ENCODE data around the gene DIPK2A. TPM values are rescaled to one million over a fixed set of nuclear protein-coding genes. Genes with fewer than 3 reads are reported as not detected.

The DIPK2A gene
- total RNA-seq, 1 experiment from 2014 or later = 41.9 TPM

GRCh38 chr3:143977341-143978262 is 6.0 kb downstream of the DIPK2A start:
- Histone ChIP-seq H3K9me2 (replicated peaks; ENCODE audit: insufficient read depth, low read length) (no peaks in the 10 kb centered on the region), H3K9ac (ENCODE audit: low read length) (no peak overlapping the region), H3K4me3 (ENCODE audit: low read length) (no peak overlapping the region), H3K79me2 (ENCODE audit: low read length) (peaks cover 97% of the 10 kb centered on the region), H3K27ac (ENCODE audit: low read length) (no peak overlapping the region), H3K27me3 (ENCODE audit: low read length) (no peaks in the 10 kb centered on the region), H3K4me1 (ENCODE audit: low read length) (peaks cover 43% of the 10 kb centered on the region), H2AFZ (ENCODE audit: low read length) (no peak overlapping the region), H3K4me2 (ENCODE audit: low read depth, low read length, poor library complexity, severe bottlenecking) (peak overlapping the region; percentile 92), H4K20me1 (ENCODE audit: insufficient read depth, low read depth, low read length) (peaks cover 46% of the 10 kb centered on the region), H3K36me3 (ENCODE audit: insufficient read depth, low read length) (no peaks in the 10 kb centered on the region), H3K9me3 (ENCODE audit: low read length) (no peaks in the 10 kb centered on the region)
- no peak for DNase-seq

- H3K4me1 ChIP-seq (ENCODE audit: low read length) = peaks cover 43% of the 10 kb centered on the region
- peaks cover 99% of the 10 kb centered on the region for H3K79me2 ChIP-seq (ENCODE audit: low read length)
- no peaks in the 10 kb centered on the region for H3K27me3 ChIP-seq (ENCODE audit: low read length)
- no peaks in the 10 kb centered on the region for H3K9me3 ChIP-seq (ENCODE audit: low read length)
- no peak overlapping the region for H2AFZ ChIP-seq (ENCODE audit: low read length)
- peak overlapping the region; percentile 92 for H3K4me2 ChIP-seq (ENCODE audit: low read depth, low read length, poor library complexity, severe bottlenecking)
- H3K36me3 ChIP-seq (ENCODE audit: insufficient read depth, low read length) = no peaks in the 10 kb centered on the region
- no peak overlapping the region for H3K9ac ChIP-seq (ENCODE audit: low read length)
- peaks cover 45% of the 10 kb centered on the region for H4K20me1 ChIP-seq (ENCODE audit: insufficient read depth, low read depth, low read length)
- no peak overlapping the region for H3K4me3 ChIP-seq (ENCODE audit: low read length)
- H3K27ac ChIP-seq (ENCODE audit: low read length) = no peak overlapping the region
- H3K9me2 ChIP-seq (replicated peaks; ENCODE audit: insufficient read depth, low read length) = no peaks in the 10 kb centered on the region
- no peak for DNase-seq
Measured at GRCh38 chr3:143978263-143978631, 6.6 kb downstream of the DIPK2A start.

GRCh38 chr3:143979041-143979440 is 7.4 kb downstream of the DIPK2A start:
- no peak overlapping the region for H3K27ac ChIP-seq (ENCODE audit: low read length)
- H3K27me3 ChIP-seq (ENCODE audit: low read length) = no peaks in the 10 kb centered on the region
- no peaks in the 10 kb centered on the region for H3K9me2 ChIP-seq (replicated peaks; ENCODE audit: insufficient read depth, low read length)

GRCh38 chr3:143979813-143980212 is 8.2 kb downstream of the DIPK2A start:
- Histone ChIP-seq H4K20me1 (ENCODE audit: insufficient read depth, low read depth, low read length) (peaks cover 29% of the 10 kb centered on the region), H3K4me3 (ENCODE audit: low read length) (no peak overlapping the region), H3K27me3 (ENCODE audit: low read length) (no peaks in the 10 kb centered on the region), H3K4me2 (ENCODE audit: low read depth, low read length, poor library complexity, severe bottlenecking) (no peak overlapping the region), H3K79me2 (ENCODE audit: low read length) (peaks cover 99% of the 10 kb centered on the region), H3K27ac (ENCODE audit: low read length) (no peak overlapping the region), H3K4me1 (ENCODE audit: low read length) (peaks cover 34% of the 10 kb centered on the region), H3K36me3 (ENCODE audit: insufficient read depth, low read length) (no peaks in the 10 kb centered on the region), H3K9me2 (replicated peaks; ENCODE audit: insufficient read depth, low read length) (no peaks in the 10 kb centered on the region), H2AFZ (ENCODE audit: low read length) (no peak overlapping the region), H3K9me3 (ENCODE audit: low read length) (no peaks in the 10 kb centered on the region), H3K9ac (ENCODE audit: low read length) (no peak overlapping the region)
- no peak for DNase-seq

More at GRCh38 chr3:143979041-143979440, 7.4 kb downstream of the DIPK2A start:
- no peaks in the 10 kb centered on the region for H3K36me3 ChIP-seq (ENCODE audit: insufficient read depth, low read length)
- peaks cover 42% of the 10 kb centered on the region for H3K4me1 ChIP-seq (ENCODE audit: low read length)
- no peak overlapping the region for H3K4me3 ChIP-seq (ENCODE audit: low read length)
- DNase-seq = no peak
- no peak overlapping the region for H2AFZ ChIP-seq (ENCODE audit: low read length)
- no peaks in the 10 kb centered on the region for H3K9me3 ChIP-seq (ENCODE audit: low read length)
- peaks cover 99% of the 10 kb centered on the region for H3K79me2 ChIP-seq (ENCODE audit: low read length)
- no peak overlapping the region for H3K4me2 ChIP-seq (ENCODE audit: low read depth, low read length, poor library complexity, severe bottlenecking)
- no peak overlapping the region for H3K9ac ChIP-seq (ENCODE audit: low read length)
- peaks cover 37% of the 10 kb centered on the region for H4K20me1 ChIP-seq (ENCODE audit: insufficient read depth, low read depth, low read length)

- H3K9me2 ChIP-seq (replicated peaks; ENCODE audit: insufficient read depth, low read length) = no peaks in the 10 kb centered on the region
- H3K36me3 ChIP-seq (ENCODE audit: insufficient read depth, low read length) = peaks cover 15% of the 10 kb centered on the region; the same call in 1 of the 2 replicates
- H4K20me1 ChIP-seq (ENCODE audit: insufficient read depth, low read depth, low read length) = peaks cover 3% of the 10 kb centered on the region
- no peaks in the 10 kb centered on the region for H3K27me3 ChIP-seq (ENCODE audit: low read length)
- peaks cover 85% of the 10 kb centered on the region for H3K79me2 ChIP-seq (ENCODE audit: low read length)
- H3K9me3 ChIP-seq (ENCODE audit: low read length) = no peaks in the 10 kb centered on the region
- H3K4me1 ChIP-seq (ENCODE audit: low read length) = no peaks in the 10 kb centered on the region; the same call in 1 of the 2 replicates
- no peak overlapping the region for H3K27ac ChIP-seq (ENCODE audit: low read length)
- no peak overlapping the region for H3K4me2 ChIP-seq (ENCODE audit: low read depth, low read length, poor library complexity, severe bottlenecking)
- no peak overlapping the region for H3K4me3 ChIP-seq (ENCODE audit: low read length)
- DNase-seq = no peak
- H2AFZ ChIP-seq (ENCODE audit: low read length) = no peak overlapping the region
- no peak overlapping the region for H3K9ac ChIP-seq (ENCODE audit: low read length)
Measured at GRCh38 chr3:143988306-143988705, 16.7 kb downstream of the DIPK2A start.

- no peak overlapping the region for H2AFZ ChIP-seq (ENCODE audit: low read length)
- H3K9me2 ChIP-seq (replicated peaks; ENCODE audit: insufficient read depth, low read length) = no peaks in the 10 kb centered on the region
- no peak overlapping the region for H3K4me2 ChIP-seq (ENCODE audit: low read depth, low read length, poor library complexity, severe bottlenecking)
- H4K20me1 ChIP-seq (ENCODE audit: insufficient read depth, low read depth, low read length) = peaks cover 3% of the 10 kb centered on the region
- H3K9ac ChIP-seq (ENCODE audit: low read length) = no peak overlapping the region
- H3K9me3 ChIP-seq (ENCODE audit: low read length) = no peaks in the 10 kb centered on the region
- H3K4me1 ChIP-seq (ENCODE audit: low read length) = no peaks in the 10 kb centered on the region; the same call in 1 of the 2 replicates
- peaks cover 15% of the 10 kb centered on the region; the same call in 1 of the 2 replicates for H3K36me3 ChIP-seq (ENCODE audit: insufficient read depth, low read length)
- H3K27ac ChIP-seq (ENCODE audit: low read length) = no peak overlapping the region
- no peak for DNase-seq
- no peaks in the 10 kb centered on the region for H3K27me3 ChIP-seq (ENCODE audit: low read length)
- peaks cover 73% of the 10 kb centered on the region for H3K79me2 ChIP-seq (ENCODE audit: low read length)
- H3K4me3 ChIP-seq (ENCODE audit: low read length) = no peak overlapping the region
Measured at GRCh38 chr3:143989461-143989860, 17.8 kb downstream of the DIPK2A start.

GRCh38 chr3:143991713-143992112 is 20.1 kb downstream of the DIPK2A start:
- Histone ChIP-seq H3K4me1 (ENCODE audit: low read length) (no peaks in the 10 kb centered on the region; the same call in 1 of the 2 replicates), H3K27me3 (ENCODE audit: low read length) (no peaks in the 10 kb centered on the region), H4K20me1 (ENCODE audit: insufficient read depth, low read depth, low read length) (peaks cover 3% of the 10 kb centered on the region), H3K4me3 (ENCODE audit: low read length) (no peak overlapping the region), H3K27ac (ENCODE audit: low read length) (no peak overlapping the region), H3K36me3 (ENCODE audit: insufficient read depth, low read length) (peaks cover 15% of the 10 kb centered on the region; the same call in 1 of the 2 replicates), H3K4me2 (ENCODE audit: low read depth, low read length, poor library complexity, severe bottlenecking) (no peak overlapping the region), H3K9ac (ENCODE audit: low read length) (no peak overlapping the region), H3K79me2 (ENCODE audit: low read length) (peaks cover 54% of the 10 kb centered on the region), H2AFZ (ENCODE audit: low read length) (no peak overlapping the region), H3K9me2 (replicated peaks; ENCODE audit: insufficient read depth, low read length) (0 out of 2 replicates have a peak, but pooled peaks cover 2% of the 10 kb centered on the region), H3K9me3 (ENCODE audit: low read length) (no peaks in the 10 kb centered on the region)
- no peak for DNase-seq

GRCh38 chr3:143998266-143998665 is 26.6 kb downstream of the DIPK2A start:
- no peak overlapping the region for H3K9ac ChIP-seq (ENCODE audit: low read length)
- H3K9me3 ChIP-seq (ENCODE audit: low read length) = no peaks in the 10 kb centered on the region
- H3K4me1 ChIP-seq (ENCODE audit: low read length) = peaks cover 3% of the 10 kb centered on the region; the same call in 1 of the 2 replicates
- H3K4me2 ChIP-seq (ENCODE audit: low read depth, low read length, poor library complexity, severe bottlenecking) = no peak overlapping the region
- no peaks in the 10 kb centered on the region for H3K79me2 ChIP-seq (ENCODE audit: low read length)
- no peak overlapping the region for H2AFZ ChIP-seq (ENCODE audit: low read length)
- no peak overlapping the region for H3K4me3 ChIP-seq (ENCODE audit: low read length)
- no peak for DNase-seq
- H3K9me2 ChIP-seq (replicated peaks; ENCODE audit: insufficient read depth, low read length) = 0 out of 2 replicates have a peak, but pooled peaks cover 2% of the 10 kb centered on the region
- H3K27ac ChIP-seq (ENCODE audit: low read length) = no peak overlapping the region
- no peaks in the 10 kb centered on the region for H4K20me1 ChIP-seq (ENCODE audit: insufficient read depth, low read depth, low read length)
- H3K27me3 ChIP-seq (ENCODE audit: low read length) = no peaks in the 10 kb centered on the region
- no peaks in the 10 kb centered on the region for H3K36me3 ChIP-seq (ENCODE audit: insufficient read depth, low read length)

Measured in Karpas-422 (cell line).